GM19238 (cell line): ENCODE data around the gene ANO5.

ENCODE experiments used
- DNase-seq: peaks from one replicate; pipeline ENCODE4 v3.0.0; 2011; ENCODE audit warnings: low spot score; ENCODE audit not compliant: insufficient read length

ANO5 gene

GRCh38 chr11:22317656-22318055, 124.8 kb downstream of the ANO5 start:
- no peak for DNase-seq

DNA sequence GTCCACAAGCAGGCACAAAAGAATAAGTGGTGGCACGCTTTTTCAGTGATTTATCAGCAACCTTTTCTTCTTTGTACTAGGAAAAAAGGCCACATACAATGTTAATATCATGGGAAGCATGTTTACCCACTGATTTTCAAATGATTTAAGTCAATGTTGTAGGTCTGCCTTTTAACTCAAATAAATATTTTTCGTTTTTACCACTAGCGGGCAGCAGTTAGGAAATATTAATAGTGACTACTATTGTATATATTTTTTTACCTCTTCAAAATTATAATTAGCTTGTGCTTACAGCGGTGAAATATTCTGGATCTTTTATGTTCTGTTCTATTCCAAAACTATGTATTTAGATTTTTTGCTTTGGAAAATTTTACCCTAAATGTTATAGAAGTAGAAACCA, 138.9 kb downstream of the ANO5 start:
- no peak for DNase-seq
